K562 (cell line): ENCODE data around the gene TTN. TPM values are rescaled to one million over a fixed set of nuclear protein-coding genes. Genes with fewer than 3 reads are reported as not detected.

Experiments
- ATAC-seq: fragments of 200-7000 bp; cut with Tn5 transposase; 3 replicates; pipeline ENCODE4 v1.9.1; 2020; ENCODE audit warnings: moderate library complexity
- BruUV-seq: library from RNA; stranded (reverse); fragments of 400-500 nt; replicated peaks from 2 replicates; lab custom pipeline; 2021; lab: Mats Ljungman, UMichigan
- CTCF ChIA-PET: fragments of 300-600 bp; formaldehyde crosslinking; extraction: SDS; loops from one replicate; lab custom pipeline; 2021; ENCODE audit warnings: low intra/inter-chr PET ratio; lab: Yijun Ruan, JAX
- POLR2A ChIA-PET: fragments of 300-600, 350-650 bp; sonication (Branson Sonifier 250); formaldehyde crosslinking; extraction: SDS; loops from one replicate; lab custom pipeline; 2021; ENCODE audit warnings: antibody characterized with exemption, inconsistent platforms; lab: Yijun Ruan, JAX
- DNase-seq, 4 experiments: peaks; one replicate each; pipeline versions ENCODE4 v3.0.0 to v3.0.0-alpha.2; 2011 to 2018; ENCODE audit warnings: low spot score in 3 of 4, mixed read lengths in 3 of 4; ENCODE audit errors: extremely low read depth in 1 of 4
- FAIRE-seq: peaks from 2 replicates; lab custom pipeline; 2011; peaks lifted over from hg19 to GRCh38; lab: Jason Lieb, UNC
- H2AFZ ChIP-seq: 2 replicates; pipeline ENCODE4 v1.6.0; 2011; ENCODE audit warnings: low read depth, low read length, control low read depth, inconsistent platforms
- H3K27ac ChIP-seq: fragments of 200-600 bp; 3 replicates; pipeline ENCODE4 v1.8.0; 2011; ENCODE audit warnings: low read depth, mild to moderate bottlenecking, control low read depth, inconsistent platforms, low read length, moderate library complexity, mixed read lengths; ENCODE audit errors: extremely low read depth
- H3K27me3 ChIP-seq, 2 experiments: fragments of 300-600 bp in 1 of 2; 2 replicates in 1 of 2; 3 replicates in 1 of 2; pipeline versions ENCODE4 v1.6.0 to v1.8.0; 2011; ENCODE audit warnings: inconsistent platforms in 2 of 2, low read length in 2 of 2, mild to moderate bottlenecking in 1 of 2, mixed read lengths in 1 of 2, moderate library complexity in 1 of 2; ENCODE audit not compliant: control insufficient read depth in 2 of 2, insufficient read depth in 2 of 2
- H3K36me3 ChIP-seq: fragments of 300-600 bp; 3 replicates; pipeline ENCODE4 v1.8.0; 2011; ENCODE audit warnings: mild to moderate bottlenecking, low read length, inconsistent platforms; ENCODE audit not compliant: control insufficient read depth, insufficient read depth
- H3K4me1 ChIP-seq, 2 experiments: fragments of 200-600 bp in 1 of 2; replicated peaks in 1 of 2; 2 replicates in 1 of 2; 3 replicates in 1 of 2; pipeline versions ENCODE4 v1.5.1 to v1.8.0; 2011; ENCODE audit warnings: inconsistent platforms in 2 of 2, low read length in 2 of 2, mild to moderate bottlenecking in 1 of 2, mixed read lengths in 1 of 2, moderate library complexity in 1 of 2; ENCODE audit not compliant: control insufficient read depth in 2 of 2, insufficient read depth in 2 of 2
- H3K4me2 ChIP-seq: 2 replicates; pipeline ENCODE4 v1.6.1; 2011; ENCODE audit warnings: low read length, control low read depth, inconsistent platforms, mixed read lengths; ENCODE audit not compliant: insufficient read depth
- H3K4me3 ChIP-seq: fragments of 200-600 bp; sonication (generic), shearing (Covaris generic); 2 replicates; pipeline ENCODE4 v1.5.1; 2016; ENCODE audit warnings: control low read depth, inconsistent platforms
- H3K79me2 ChIP-seq: fragments of 200-600 bp; 3 replicates; pipeline ENCODE4 v1.8.0; 2011; ENCODE audit warnings: low read length, inconsistent platforms; ENCODE audit not compliant: control insufficient read depth, insufficient read depth
- H3K9ac ChIP-seq, 2 experiments: 2 replicates each; pipeline versions ENCODE4 v1.6.0 to v1.6.1; 2011; ENCODE audit warnings: low read depth in 2 of 2, low read length in 2 of 2, control low read depth in 1 of 2, inconsistent platforms in 1 of 2, mild to moderate bottlenecking in 1 of 2, mixed read lengths in 1 of 2; ENCODE audit not compliant: insufficient read depth in 1 of 2
- H3K9me1 ChIP-seq: one replicate; pipeline ENCODE4 v1.6.0; 2011; ENCODE audit warnings: inconsistent platforms, mild to moderate bottlenecking, low read length, moderate library complexity; ENCODE audit not compliant: control insufficient read depth, insufficient read depth
- H3K9me3 ChIP-seq: replicated peaks from 2 replicates; pipeline ENCODE4 v1.5.1; 2011; ENCODE audit warnings: low read depth, low read length, inconsistent platforms; ENCODE audit not compliant: control insufficient read depth, insufficient read depth
- H4K20me1 ChIP-seq: replicated peaks from 2 replicates; pipeline ENCODE4 v1.6.1; 2011; ENCODE audit warnings: low read length, inconsistent platforms, mixed read lengths; ENCODE audit not compliant: control insufficient read depth, insufficient read depth
- ETV6 ChIP-seq, 3 experiments: fragments of 150-350 bp in 1 of 3; sonication (generic) in 1 of 3; formaldehyde crosslinking in 1 of 3; IDR thresholded peaks; 2 replicates each; pipeline versions ENCODE4 v1.6.1 to v1.8.0; 2014 to 2022; ENCODE audit warnings: borderline replicate concordance in 2 of 3, low read depth in 2 of 3, antibody characterized with exemption in 1 of 3, low read length in 1 of 3, mild to moderate bottlenecking in 1 of 3, missing genetic modification reagents in 1 of 3
- GABPB1 ChIP-seq: sonication (generic); formaldehyde crosslinking; IDR thresholded peaks from 2 replicates; pipeline ENCODE4 v1.8.0; 2022; ENCODE audit warnings: mild to moderate bottlenecking, missing genetic modification reagents
- NR1H2 ChIP-seq: sonication (generic); formaldehyde crosslinking; IDR thresholded peaks from 2 replicates; pipeline ENCODE4 v1.4.0; 2020; ENCODE audit warnings: mild to moderate bottlenecking, missing genetic modification reagents
- SIRT6 ChIP-seq: IDR thresholded peaks from one replicate; pipeline ENCODE4 v1.6.1; 2012; ENCODE audit warnings: low read depth, mild to moderate bottlenecking, control low read depth, inconsistent platforms, low read length, moderate library complexity
- ZNF347 ChIP-seq: fragments of 450-650 bp; formaldehyde crosslinking; IDR thresholded peaks from 2 replicates; pipeline ENCODE4 v1.4.0; 2020; ENCODE audit warnings: low read depth, mild to moderate bottlenecking, moderate library complexity
- ZNF408 ChIP-seq: fragments of 250-450 bp; sonication (Bioruptor Pico); IDR thresholded peaks from 2 replicates; pipeline ENCODE4 v1.4.0; 2020; ENCODE audit warnings: low read depth, mild to moderate bottlenecking, moderate library complexity
- WGBS: fragments of 100-300 bp; shearing (Covaris generic); methylation state at CpG from one replicate; pipeline ENCODE4 v1.1.6; 2016; ENCODE audit warnings: low coverage, mixed read lengths; ENCODE audit not compliant: insufficient coverage; ENCODE audit errors: missing lambda C conversion rate; 5-methylcytosine and 5-hydroxymethylcytosine counted together
- in situ Hi-C: fragments of 300-500 bp; cut with MboI; formaldehyde crosslinking; loops from 4 replicates; pipeline ENCODE4 v1.15.0; 2018; ENCODE audit warnings: inconsistent platforms, mixed read lengths
- intact Hi-C: fragments of 100-400 bp; cut with micrococcal nuclease; formaldehyde crosslinking; loops from 2 replicates; pipeline ENCODE4 v1.14.2; 2022
- polyA plus RNA-seq, 8 experiments: library from polyadenylated mRNA; depleted of rRNA in 4 of 8; stranded (reverse) in 5 of 8; unstranded in 3 of 8; fragments of >200 nt; fragmentation: Nextera tagmentation in 2 of 8; fragmentation: Illumina TruSeq in 1 of 8; extraction: Ambion mirVana in 2 of 8; extraction: Trizol in 1 of 8; gene quantifications; 2 replicates each; pipeline versions ENCODE4 v1.2.1 to v1.2.3, GENCODE V29; 2011 to 2014; ENCODE audit warnings: inconsistent platforms in 1 of 8, missing spikeins in 1 of 8
- total RNA-seq, 7 experiments: library from RNA; depleted of rRNA in 6 of 7; stranded (reverse); fragments of >200 nt in 6 of 7; fragmentation: Illumina TruSeq in 2 of 7; extraction: Trizol in 2 of 7; gene quantifications; 2 replicates each; pipeline versions ENCODE4 v1.2.1 to v1.2.3, GENCODE V29; 2011 to 2021; ENCODE audit warnings: low replicate concordance in 1 of 7
- TF ChIP-seq, protein P1 (sequence below): fragments of 250-450 bp; sonication (Bioruptor Pico); IDR thresholded peaks from 2 replicates; pipeline ENCODE4 v1.8.0; 2022; ENCODE audit warnings: moderate library complexity, mild to moderate bottlenecking, inconsistent platforms
- TF ChIP-seq, protein P2 (sequence below), 3 experiments: IDR thresholded peaks in 2 of 3; conservative IDR thresholded peaks in 1 of 3; 2 replicates each; pipeline ENCODE4 v1.5.1; 2011 to 2012; ENCODE audit warnings: low read length in 3 of 3, mild to moderate bottlenecking in 3 of 3, control low read depth in 2 of 3, improper control_type of control experiment in 1 of 3, inconsistent platforms in 1 of 3, low read depth in 1 of 3, mixed read lengths in 1 of 3, moderate library complexity in 1 of 3; ENCODE audit not compliant: insufficient read depth in 2 of 3
- TF ChIP-seq, protein P3 (sequence below): fragments of 250-450 bp; sonication (Bioruptor Pico); IDR thresholded peaks from 2 replicates; pipeline ENCODE4 v1.5.1; 2021; ENCODE audit warnings: mild to moderate bottlenecking

Gene TTN
- total and polyA plus RNA-seq, 9 of the 15 experiments (the other 6 are each of a cell fraction or from before 2014, with no cell fraction given): under 0.01 to 0.20 (median 0.04) TPM; not detected in 1

DNA sequence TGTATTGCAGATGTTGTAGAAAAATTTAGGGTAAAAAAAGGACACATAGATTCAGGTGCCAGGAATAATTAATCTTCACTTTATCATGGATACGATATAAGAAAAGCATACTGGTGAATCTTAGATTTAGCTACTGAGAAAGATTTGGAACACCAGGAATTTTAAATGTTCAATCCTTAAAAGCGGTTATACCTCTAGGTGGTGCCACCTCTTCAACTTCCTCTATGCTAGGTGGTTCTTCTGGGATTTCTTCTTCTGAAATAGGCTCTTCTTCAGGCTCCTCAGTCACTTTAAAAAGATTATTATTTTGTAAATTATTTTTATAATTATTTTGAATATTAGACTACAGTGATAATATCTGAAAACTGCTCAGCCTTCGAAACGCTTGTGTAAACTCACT lies 133.1 kb downstream of the TTN start:
- DNase-seq: peak in 1 of 4 experiments; percentile 5
- H3K79me2 ChIP-seq: no peaks in the 10 kb centered on the region
- intact Hi-C loops: no loop called here
- no peak overlapping the region for H3K4me2 ChIP-seq
- WGBS: 4% methylated on average over 4 of the region's 4 CpGs
- H3K27ac ChIP-seq: no peak overlapping the region
- TF ChIP-seq ETV6 (IDR thresholded peaks at IDR 0.05; ENCODE audit: borderline replicate concordance in 1 of 2, low read depth in 2 of 2, low read length in 1 of 2): no peak
- TF ChIP-seq ETV6 (CRISPR knock-in tag; IDR thresholded peaks at IDR 0.05; ENCODE audit: borderline replicate concordance): no peak
- TF ChIP-seq NR1H2 (CRISPR knock-in tag): no peak
- TF ChIP-seq, protein P1, sequence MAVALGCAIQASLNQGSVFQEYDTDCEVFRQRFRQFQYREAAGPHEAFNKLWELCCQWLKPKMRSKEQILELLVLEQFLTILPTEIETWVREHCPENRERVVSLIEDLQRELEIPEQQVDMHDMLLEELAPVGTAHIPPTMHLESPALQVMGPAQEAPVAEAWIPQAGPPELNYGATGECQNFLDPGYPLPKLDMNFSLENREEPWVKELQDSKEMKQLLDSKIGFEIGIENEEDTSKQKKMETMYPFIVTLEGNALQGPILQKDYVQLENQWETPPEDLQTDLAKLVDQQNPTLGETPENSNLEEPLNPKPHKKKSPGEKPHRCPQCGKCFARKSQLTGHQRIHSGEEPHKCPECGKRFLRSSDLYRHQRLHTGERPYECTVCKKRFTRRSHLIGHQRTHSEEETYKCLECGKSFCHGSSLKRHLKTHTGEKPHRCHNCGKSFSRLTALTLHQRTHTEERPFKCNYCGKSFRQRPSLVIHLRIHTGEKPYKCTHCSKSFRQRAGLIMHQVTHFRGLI: no peak
- no peak for TF ChIP-seq ZNF347
- no peak for TF ChIP-seq SIRT6
- TF ChIP-seq, protein P2, sequence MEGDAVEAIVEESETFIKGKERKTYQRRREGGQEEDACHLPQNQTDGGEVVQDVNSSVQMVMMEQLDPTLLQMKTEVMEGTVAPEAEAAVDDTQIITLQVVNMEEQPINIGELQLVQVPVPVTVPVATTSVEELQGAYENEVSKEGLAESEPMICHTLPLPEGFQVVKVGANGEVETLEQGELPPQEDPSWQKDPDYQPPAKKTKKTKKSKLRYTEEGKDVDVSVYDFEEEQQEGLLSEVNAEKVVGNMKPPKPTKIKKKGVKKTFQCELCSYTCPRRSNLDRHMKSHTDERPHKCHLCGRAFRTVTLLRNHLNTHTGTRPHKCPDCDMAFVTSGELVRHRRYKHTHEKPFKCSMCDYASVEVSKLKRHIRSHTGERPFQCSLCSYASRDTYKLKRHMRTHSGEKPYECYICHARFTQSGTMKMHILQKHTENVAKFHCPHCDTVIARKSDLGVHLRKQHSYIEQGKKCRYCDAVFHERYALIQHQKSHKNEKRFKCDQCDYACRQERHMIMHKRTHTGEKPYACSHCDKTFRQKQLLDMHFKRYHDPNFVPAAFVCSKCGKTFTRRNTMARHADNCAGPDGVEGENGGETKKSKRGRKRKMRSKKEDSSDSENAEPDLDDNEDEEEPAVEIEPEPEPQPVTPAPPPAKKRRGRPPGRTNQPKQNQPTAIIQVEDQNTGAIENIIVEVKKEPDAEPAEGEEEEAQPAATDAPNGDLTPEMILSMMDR (IDR thresholded peaks at IDR 0.05 in 2 of 3, conservative IDR thresholded peaks at IDR 0.05 in 1 of 3; ENCODE audit: insufficient read depth in 2 of 3, low read depth in 1 of 3, low read length in 3 of 3): peak; percentile 11 to 46 (median 20); a peak in 3 of 6 replicates
- no peak for TF ChIP-seq GABPB1
- no peak for TF ChIP-seq ZNF408 (CRISPR knock-in tag)
- TF ChIP-seq, protein P3, sequence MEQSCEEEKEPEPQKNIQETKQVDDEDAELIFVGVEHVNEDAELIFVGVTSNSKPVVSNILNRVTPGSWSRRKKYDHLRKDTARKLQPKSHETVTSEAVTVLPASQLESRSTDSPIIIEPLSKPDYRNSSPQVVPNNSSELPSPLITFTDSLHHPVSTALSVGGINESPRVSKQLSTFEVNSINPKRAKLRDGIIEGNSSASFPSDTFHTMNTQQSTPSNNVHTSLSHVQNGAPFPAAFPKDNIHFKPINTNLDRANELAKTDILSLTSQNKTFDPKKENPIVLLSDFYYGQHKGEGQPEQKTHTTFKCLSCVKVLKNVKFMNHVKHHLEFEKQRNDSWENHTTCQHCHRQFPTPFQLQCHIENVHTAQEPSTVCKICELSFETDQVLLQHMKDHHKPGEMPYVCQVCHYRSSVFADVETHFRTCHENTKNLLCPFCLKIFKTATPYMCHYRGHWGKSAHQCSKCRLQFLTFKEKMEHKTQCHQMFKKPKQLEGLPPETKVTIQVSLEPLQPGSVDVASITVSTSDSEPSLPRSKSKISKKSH (CRISPR knock-in tag): no peak
- CTCF ChIA-PET: no interaction called here
- no peak overlapping the region for H3K9ac ChIP-seq
- no peaks in the 10 kb centered on the region for H3K4me1 ChIP-seq
- H3K9me3 ChIP-seq: no peaks in the 10 kb centered on the region
- peak; percentile 62; the same call in 2 of the 3 replicates for ATAC-seq
- no peaks in the 10 kb centered on the region for H3K27me3 ChIP-seq
- no peak overlapping the region for H3K4me3 ChIP-seq
- POLR2A ChIA-PET: interaction anchor here (0.6 kb wide), 1 partner anchor 189 kb away, joined by 3 read pairs; no protein-coding TSS in a partner anchor
- H4K20me1 ChIP-seq: no peaks in the 10 kb centered on the region
- no peaks in the 10 kb centered on the region for H3K36me3 ChIP-seq
- no TSS peak for BruUV-seq
- H3K9me1 ChIP-seq: no peaks in the 10 kb centered on the region
- FAIRE-seq: no peak
- no peak overlapping the region for H2AFZ ChIP-seq
- in situ Hi-C loops: no loop called here
